ENCODE results near the gene UGT1A10. TPM values are rescaled to one million over a fixed set of nuclear protein-coding genes. Genes with fewer than 3 reads are reported as not detected.

The UGT1A10 gene
- total RNA-seq, 1 experiment from 2014 or later = not detected

GRCh38 chr2:233674314-233674713 lies 38.1 kb downstream of the UGT1A10 start:
- intact Hi-C loops (cut with micrococcal nuclease; ENCODE audit: unreplicated experiment) = no loop called here
- no TSS peak for BruUV-seq (replicated peaks)
- CTCF ChIA-PET = no interaction called here
- Histone ChIP-seq H3K4me1 (ENCODE audit: insufficient read depth, low read length, poor library complexity, severe bottlenecking) (no peaks in the 10 kb centered on the region), H3K27me3 (replicated peaks; ENCODE audit: insufficient read depth, low read depth, low read length, poor library complexity) (no peaks in the 10 kb centered on the region), H3K4me3 (ENCODE audit: low read depth, low read length, poor library complexity, severe bottlenecking) (no peak overlapping the region), H3K27ac (ENCODE audit: low read depth, low read length, poor library complexity, severe bottlenecking) (no peak overlapping the region), H3K36me3 (ENCODE audit: insufficient read depth, low read length, poor library complexity, severe bottlenecking) (no peaks in the 10 kb centered on the region), H3K9me3 (ENCODE audit: low read depth, low read length, poor library complexity, severe bottlenecking) (no peaks in the 10 kb centered on the region)
- no peak for TF ChIP-seq CTCF (conservative IDR thresholded peaks at IDR 0.05; ENCODE audit: low read depth, low read length)
- TF ChIP-seq EZH2 (IDR thresholded peaks at IDR 0.05; ENCODE audit: borderline replicate concordance, low read depth, low read length, poor library complexity, severe bottlenecking) = no peak
- DNase-seq (ENCODE audit: low spot score) = no peak
- POLR2A ChIA-PET (ENCODE audit: low non-redundant PET) = no interaction called here

GRCh38 chr2:233674995-233675394 lies 38.7 kb downstream of the UGT1A10 start:
- POLR2A ChIA-PET (ENCODE audit: low non-redundant PET) = no interaction called here
- Histone ChIP-seq H3K27me3 (replicated peaks; ENCODE audit: insufficient read depth, low read depth, low read length, poor library complexity) (no peaks in the 10 kb centered on the region), H3K9me3 (ENCODE audit: low read depth, low read length, poor library complexity, severe bottlenecking) (no peaks in the 10 kb centered on the region), H3K4me1 (ENCODE audit: insufficient read depth, low read length, poor library complexity, severe bottlenecking) (no peaks in the 10 kb centered on the region), H3K36me3 (ENCODE audit: insufficient read depth, low read length, poor library complexity, severe bottlenecking) (no peaks in the 10 kb centered on the region), H3K27ac (ENCODE audit: low read depth, low read length, poor library complexity, severe bottlenecking) (no peak overlapping the region), H3K4me3 (ENCODE audit: low read depth, low read length, poor library complexity, severe bottlenecking) (no peak overlapping the region)
- peak; percentile 22 for DNase-seq (ENCODE audit: low spot score)
- no TSS peak for BruUV-seq (replicated peaks)
- CTCF ChIA-PET = no interaction called here
- intact Hi-C loops (cut with micrococcal nuclease; ENCODE audit: unreplicated experiment) = no loop called here
- 0 out of 2 replicates have a peak, but pooled peaks have one; percentile 14 for TF ChIP-seq CTCF (conservative IDR thresholded peaks at IDR 0.05; ENCODE audit: low read depth, low read length)
- TF ChIP-seq EZH2 (IDR thresholded peaks at IDR 0.05; ENCODE audit: borderline replicate concordance, low read depth, low read length, poor library complexity, severe bottlenecking) = no peak

- H3K4me1 ChIP-seq (ENCODE audit: insufficient read depth, low read length, poor library complexity, severe bottlenecking) = no peaks in the 10 kb centered on the region
- H3K4me3 ChIP-seq (ENCODE audit: low read depth, low read length, poor library complexity, severe bottlenecking) = no peak overlapping the region
- intact Hi-C loops (cut with micrococcal nuclease; ENCODE audit: unreplicated experiment) = no loop called here
- CTCF ChIA-PET = no interaction called here
- H3K36me3 ChIP-seq (ENCODE audit: insufficient read depth, low read length, poor library complexity, severe bottlenecking) = no peaks in the 10 kb centered on the region
- no peaks in the 10 kb centered on the region for H3K9me3 ChIP-seq (ENCODE audit: low read depth, low read length, poor library complexity, severe bottlenecking)
- no peaks in the 10 kb centered on the region for H3K27me3 ChIP-seq (replicated peaks; ENCODE audit: insufficient read depth, low read depth, low read length, poor library complexity)
- BruUV-seq (replicated peaks) = no TSS peak
- no peak overlapping the region for H3K27ac ChIP-seq (ENCODE audit: low read depth, low read length, poor library complexity, severe bottlenecking)
- DNase-seq (ENCODE audit: low spot score) = peak; percentile 28
- POLR2A ChIA-PET (ENCODE audit: low non-redundant PET) = no interaction called here
- TF ChIP-seq EZH2 (IDR thresholded peaks at IDR 0.05; ENCODE audit: borderline replicate concordance, low read depth, low read length, poor library complexity, severe bottlenecking) (no peak), CTCF (conservative IDR thresholded peaks at IDR 0.05; ENCODE audit: low read depth, low read length) (no peak)
These were observed 39.8 kb downstream of the UGT1A10 start for GRCh38 chr2:233676046-233676445.
